Adipocyte (in vitro differentiated cells): ENCODE results near the gene LSG1.

Experiments used
- DNase-seq: peaks from one replicate; pipeline ENCODE4 v3.0.0-alpha.2; 2015; ENCODE audit warnings: low read depth
- H3K27me3 ChIP-seq: replicated peaks from 2 replicates; pipeline ENCODE4 v1.7.0; 2013; ENCODE audit warnings: mild to moderate bottlenecking, low read length, moderate library complexity; ENCODE audit not compliant: control insufficient read depth, insufficient read depth
- H3K36me3 ChIP-seq: 2 replicates; pipeline ENCODE4 v1.7.0; 2013; ENCODE audit warnings: low read length, mild to moderate bottlenecking, moderate library complexity; ENCODE audit not compliant: control insufficient read depth, insufficient read depth, severe bottlenecking
- H3K4me1 ChIP-seq: 2 replicates; pipeline ENCODE4 v1.7.0; 2013; ENCODE audit warnings: mild to moderate bottlenecking, low read length, moderate library complexity; ENCODE audit not compliant: control insufficient read depth, insufficient read depth
- H3K4me3 ChIP-seq: 2 replicates; pipeline ENCODE4 v1.7.0; 2013; ENCODE audit warnings: mild to moderate bottlenecking, low read length, moderate library complexity
- H3K9ac ChIP-seq: 2 replicates; pipeline ENCODE4 v1.7.0; 2013; ENCODE audit warnings: mild to moderate bottlenecking, low read length, moderate library complexity
- H3K9me3 ChIP-seq: 2 replicates; pipeline ENCODE4 v1.7.0; 2013; ENCODE audit warnings: mild to moderate bottlenecking, low read length, moderate library complexity; ENCODE audit not compliant: control insufficient read depth

The LSG1 gene

DNA sequence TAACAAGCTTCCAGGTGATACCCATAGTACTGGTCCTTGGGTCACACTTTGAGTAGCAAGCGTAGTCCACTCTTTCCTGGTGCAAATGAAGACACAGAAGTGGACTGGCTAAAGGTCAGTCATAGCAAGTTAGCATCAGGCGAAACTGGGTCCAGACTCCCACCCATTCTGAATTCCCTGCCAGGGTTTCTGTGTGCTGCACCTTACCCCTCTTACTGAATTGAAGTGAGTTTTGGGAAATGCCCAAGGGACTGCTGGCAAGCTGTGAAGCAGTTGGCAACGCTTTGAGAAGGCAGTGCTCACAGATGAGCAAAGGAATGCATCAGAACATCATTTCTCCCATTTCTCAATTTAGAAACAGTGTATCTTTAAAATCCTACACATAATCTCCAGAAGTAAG lies 1.8 kb upstream of the LSG1 start:
- H3K9ac ChIP-seq = no peak overlapping the region
- DNase-seq = no peak
- no peak overlapping the region for H3K4me3 ChIP-seq
- H3K9me3 ChIP-seq = no peaks in the 10 kb centered on the region
- H3K36me3 ChIP-seq = peaks cover 13% of the 10 kb centered on the region
- peaks cover 39% of the 10 kb centered on the region for H3K4me1 ChIP-seq
- H3K27me3 ChIP-seq = no peaks in the 10 kb centered on the region

DNA sequence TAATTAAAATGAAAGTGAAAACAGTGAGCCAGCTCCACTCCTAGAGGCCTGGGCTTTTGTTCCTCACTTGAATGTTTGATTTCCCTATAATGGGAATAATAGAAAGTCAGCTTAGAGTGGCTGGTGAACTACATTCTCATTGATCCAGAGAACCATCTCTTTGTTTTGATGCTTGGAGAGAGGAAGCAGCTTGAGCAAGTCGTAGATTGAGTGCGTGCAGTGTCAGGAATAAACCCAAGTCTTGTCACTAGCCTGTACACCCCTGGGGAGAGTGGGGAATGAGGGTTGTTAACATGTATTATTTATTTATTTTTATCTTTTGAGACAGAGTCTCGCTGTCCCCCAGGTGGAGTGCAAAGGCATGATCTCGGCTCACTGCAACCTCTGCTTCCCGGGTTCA lies 885 bp upstream of the LSG1 start:
- H3K9ac ChIP-seq = peak overlapping the region; percentile 93
- peak overlapping the region; percentile 92 for H3K4me3 ChIP-seq
- no peaks in the 10 kb centered on the region for H3K27me3 ChIP-seq
- no peak for DNase-seq
- no peaks in the 10 kb centered on the region for H3K9me3 ChIP-seq
- H3K36me3 ChIP-seq = peaks cover 22% of the 10 kb centered on the region
- peaks cover 39% of the 10 kb centered on the region for H3K4me1 ChIP-seq

DNA sequence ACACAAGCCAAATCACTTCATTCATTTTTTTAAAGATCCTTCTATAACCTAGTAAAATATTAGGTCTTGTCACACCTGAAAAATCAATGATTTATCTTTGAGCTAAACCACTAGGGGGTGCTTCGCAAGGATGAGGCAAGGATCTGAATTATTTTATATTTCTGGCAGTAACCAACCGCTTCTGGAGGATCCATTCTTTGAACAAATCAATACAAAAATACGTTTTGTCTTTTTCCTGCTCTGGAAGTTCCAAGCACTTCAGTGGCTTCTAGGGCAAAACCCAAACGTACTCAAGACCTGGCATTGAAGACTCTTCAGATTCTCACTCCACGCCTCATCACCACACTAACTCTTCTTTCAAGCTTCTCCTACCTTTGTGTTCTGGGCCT lies 486 bp downstream of the LSG1 start:
- Histone ChIP-seq H3K9ac (peak overlapping the region; percentile 93), H3K9me3 (no peaks in the 10 kb centered on the region), H3K4me1 (peaks cover 39% of the 10 kb centered on the region), H3K27me3 (no peaks in the 10 kb centered on the region), H3K4me3 (peak overlapping the region; percentile 92), H3K36me3 (peaks cover 26% of the 10 kb centered on the region)
- DNase-seq = peak; percentile 84

DNA sequence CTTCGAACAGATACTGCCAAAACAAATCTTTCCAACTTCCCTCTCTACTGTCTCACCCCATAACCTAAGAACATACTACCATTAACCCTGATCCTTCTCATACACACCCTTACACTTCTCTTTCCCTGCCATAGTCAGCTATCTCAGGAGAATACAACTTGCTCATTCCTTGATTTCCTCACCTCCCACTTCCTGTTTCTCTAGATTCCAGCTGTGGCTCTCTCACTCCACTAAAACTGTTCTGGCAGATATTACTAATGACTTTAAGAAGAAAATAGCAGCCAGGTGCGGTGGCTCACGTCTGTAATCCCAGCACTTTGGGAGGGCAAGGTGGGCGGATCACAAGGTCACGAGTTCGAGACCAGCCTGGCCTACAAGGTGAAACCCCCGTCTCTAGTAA lies 4.6 kb downstream of the LSG1 start:
- H3K4me1 ChIP-seq = peaks cover 14% of the 10 kb centered on the region
- peaks cover 58% of the 10 kb centered on the region for H3K36me3 ChIP-seq
- no peak overlapping the region for H3K4me3 ChIP-seq
- DNase-seq = no peak
- H3K9ac ChIP-seq = no peak overlapping the region
- no peaks in the 10 kb centered on the region for H3K9me3 ChIP-seq
- H3K27me3 ChIP-seq = no peaks in the 10 kb centered on the region

DNA sequence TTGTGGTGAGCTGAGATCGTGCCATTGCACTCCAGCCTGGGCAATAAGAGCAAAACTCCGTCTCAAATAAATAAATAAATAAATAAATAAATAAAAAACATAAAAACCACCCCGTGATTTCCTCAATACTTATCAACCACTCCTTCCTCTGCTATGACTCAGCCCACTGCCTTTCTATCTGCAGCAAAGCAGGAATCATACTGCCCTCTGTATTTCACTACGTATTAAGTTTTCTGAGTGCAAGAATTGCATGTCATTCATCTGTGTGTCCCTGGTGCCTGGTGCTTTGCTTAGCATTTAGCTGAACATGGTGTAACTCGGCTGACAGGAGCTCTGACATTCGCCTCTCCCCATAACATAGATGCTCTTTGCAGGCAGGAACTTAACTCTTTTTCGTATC lies 7.1 kb downstream of the LSG1 start:
- Histone ChIP-seq H3K4me3 (no peak overlapping the region), H3K9ac (no peak overlapping the region), H3K36me3 (peaks cover 73% of the 10 kb centered on the region), H3K9me3 (no peaks in the 10 kb centered on the region), H3K27me3 (no peaks in the 10 kb centered on the region), H3K4me1 (no peaks in the 10 kb centered on the region)
- DNase-seq = no peak

DNA sequence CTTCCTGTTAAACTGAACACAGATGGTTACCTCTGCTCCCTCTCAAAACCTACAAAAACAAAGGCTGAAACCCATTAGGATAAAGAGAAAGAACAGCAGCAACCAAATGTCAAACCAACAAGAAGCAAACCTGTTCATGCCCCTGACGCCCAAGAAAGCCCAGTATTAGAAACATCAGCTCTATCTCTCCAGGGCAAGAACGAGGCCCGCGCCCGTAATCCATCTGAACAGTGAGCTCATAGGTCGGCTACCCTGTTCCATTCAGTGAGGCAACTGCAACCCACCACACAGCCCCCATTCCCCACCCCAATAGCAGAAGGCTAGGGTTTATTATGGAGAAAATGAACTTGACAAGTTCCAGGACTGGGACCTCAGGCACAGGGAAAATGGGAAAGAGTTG lies 10.0 kb downstream of the LSG1 start:
- H3K9ac ChIP-seq = no peak overlapping the region
- peaks cover 82% of the 10 kb centered on the region for H3K36me3 ChIP-seq
- H3K4me1 ChIP-seq = no peaks in the 10 kb centered on the region
- no peaks in the 10 kb centered on the region for H3K27me3 ChIP-seq
- DNase-seq = no peak
- H3K4me3 ChIP-seq = no peak overlapping the region
- H3K9me3 ChIP-seq = no peaks in the 10 kb centered on the region

DNA sequence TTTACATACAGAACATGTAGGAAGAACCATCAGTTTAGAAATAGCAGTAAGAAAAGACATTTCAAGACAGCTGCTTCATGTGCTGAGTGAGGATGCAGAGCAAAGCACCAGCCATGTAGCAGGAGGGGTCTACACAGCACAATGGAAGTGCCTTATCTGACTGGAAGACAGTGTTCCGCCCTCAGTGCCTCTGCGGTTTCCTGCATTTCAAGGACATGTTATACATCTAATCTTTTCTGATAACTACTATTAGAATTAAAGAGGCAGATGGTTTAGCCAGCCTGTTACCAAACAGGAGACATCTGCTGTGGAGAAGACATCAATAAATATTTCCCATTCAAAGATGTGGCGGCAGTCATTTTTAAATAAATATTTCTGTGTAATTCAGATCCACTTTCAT lies 10.6 kb downstream of the LSG1 start:
- peaks cover 77% of the 10 kb centered on the region for H3K36me3 ChIP-seq
- DNase-seq = no peak
- H3K4me3 ChIP-seq = no peak overlapping the region
- H3K27me3 ChIP-seq = no peaks in the 10 kb centered on the region
- H3K9ac ChIP-seq = no peak overlapping the region
- H3K9me3 ChIP-seq = no peaks in the 10 kb centered on the region
- H3K4me1 ChIP-seq = no peaks in the 10 kb centered on the region

DNA sequence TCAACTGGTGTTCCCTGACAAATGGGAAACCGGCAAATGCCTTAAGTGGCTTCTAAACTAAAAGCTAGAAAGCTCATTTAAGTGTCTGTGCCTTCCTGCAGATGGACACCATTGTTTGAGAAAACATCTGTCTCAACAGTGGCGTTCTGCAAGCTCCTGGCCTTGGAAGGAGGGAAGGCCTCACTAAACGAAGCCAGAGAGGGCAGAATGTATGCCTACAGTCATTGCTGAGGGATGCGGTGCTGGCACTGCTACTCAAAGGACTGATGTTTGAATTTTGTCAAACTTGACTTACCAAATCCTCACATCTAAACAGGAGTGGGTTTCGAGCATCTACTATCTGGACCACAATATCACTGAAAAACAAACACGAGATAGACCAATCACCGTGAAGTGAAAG lies 12.2 kb downstream of the LSG1 start:
- H3K27me3 ChIP-seq = no peaks in the 10 kb centered on the region
- no peaks in the 10 kb centered on the region for H3K9me3 ChIP-seq
- no peak overlapping the region for H3K4me3 ChIP-seq
- no peaks in the 10 kb centered on the region for H3K4me1 ChIP-seq
- DNase-seq = no peak
- H3K9ac ChIP-seq = no peak overlapping the region
- peaks cover 69% of the 10 kb centered on the region for H3K36me3 ChIP-seq

DNA sequence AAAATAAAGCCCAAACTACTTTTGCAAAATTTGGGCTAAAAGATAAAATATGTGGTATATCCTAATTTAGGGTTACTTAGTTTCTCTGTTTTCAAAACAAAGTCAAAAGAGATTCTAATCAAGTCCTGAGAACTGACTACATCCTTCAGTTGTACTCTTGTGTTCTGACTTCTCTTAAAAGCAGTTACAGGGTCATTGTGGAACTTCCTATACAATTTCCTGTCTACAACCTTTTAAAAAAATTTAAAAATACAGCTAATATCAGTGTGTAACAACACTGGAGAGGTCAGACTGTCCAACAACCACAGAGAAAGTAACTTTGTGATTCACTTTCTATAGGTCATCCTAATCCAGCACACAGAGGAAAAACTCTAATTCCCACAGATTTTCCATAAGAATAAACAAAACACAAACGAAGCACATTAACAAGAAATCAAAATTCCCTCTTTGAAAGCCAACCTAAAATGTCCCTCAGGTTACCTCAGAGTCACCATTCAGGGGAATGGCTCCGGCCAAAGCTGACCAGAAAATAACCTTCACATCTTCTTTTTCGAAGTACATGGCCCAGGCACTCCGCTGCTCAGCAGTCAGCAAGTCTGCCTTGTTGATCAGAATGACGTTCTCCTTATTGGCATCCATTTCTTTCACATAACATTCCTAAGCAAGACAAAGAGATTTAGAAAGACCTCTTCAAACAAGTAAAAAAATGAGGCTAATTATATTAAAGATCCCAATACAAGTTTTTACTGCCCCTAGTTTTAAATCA lies 13.3 kb downstream of the LSG1 start:
- Histone ChIP-seq H3K4me3 (no peak overlapping the region), H3K36me3 (peaks cover 68% of the 10 kb centered on the region), H3K9ac (no peak overlapping the region), H3K9me3 (no peaks in the 10 kb centered on the region), H3K4me1 (no peaks in the 10 kb centered on the region), H3K27me3 (no peaks in the 10 kb centered on the region)
- DNase-seq = no peak

DNA sequence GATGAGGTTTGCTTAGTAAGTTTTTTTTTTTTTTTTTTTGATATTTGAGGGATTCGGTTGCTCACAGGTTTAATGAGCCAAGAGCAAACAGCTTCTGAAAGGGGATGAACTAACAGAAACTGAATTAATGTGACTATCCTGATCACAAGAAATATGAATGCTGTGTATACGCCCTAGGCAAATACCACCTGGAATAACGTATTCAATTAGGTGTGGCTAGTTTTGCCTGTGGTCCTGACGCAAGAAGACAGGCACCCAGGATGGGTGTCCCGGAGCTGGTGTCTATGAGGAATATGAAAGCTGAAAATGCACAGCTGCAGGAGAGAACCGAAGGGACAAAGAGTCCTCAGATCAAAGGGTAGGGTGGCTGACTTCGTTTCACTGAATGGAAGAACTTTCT lies 14.6 kb downstream of the LSG1 start:
- no peaks in the 10 kb centered on the region for H3K9me3 ChIP-seq
- no peaks in the 10 kb centered on the region for H3K27me3 ChIP-seq
- peaks cover 73% of the 10 kb centered on the region for H3K36me3 ChIP-seq
- no peak overlapping the region for H3K9ac ChIP-seq
- DNase-seq = no peak
- no peaks in the 10 kb centered on the region for H3K4me1 ChIP-seq
- H3K4me3 ChIP-seq = no peak overlapping the region

DNA sequence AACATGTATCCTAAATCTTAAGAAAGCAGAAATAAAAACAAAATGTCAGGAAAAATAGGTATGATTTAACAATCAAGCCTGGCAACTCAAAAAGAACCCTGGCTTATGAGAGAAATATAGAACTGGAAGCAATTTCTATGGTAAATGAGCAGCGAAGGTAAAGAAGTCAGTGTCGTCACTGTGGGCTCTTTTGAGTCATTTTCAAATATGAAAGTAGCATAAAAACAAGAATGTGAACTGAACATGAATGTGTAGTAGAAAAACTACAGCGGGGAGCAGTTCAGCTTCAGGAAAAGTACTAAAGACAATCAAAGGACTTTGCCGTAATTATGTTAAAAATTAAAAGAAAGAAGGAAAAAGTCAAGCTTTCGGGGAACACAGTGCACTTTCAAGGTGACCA lies 17.5 kb downstream of the LSG1 start:
- Histone ChIP-seq H3K4me1 (no peaks in the 10 kb centered on the region), H3K4me3 (no peak overlapping the region), H3K9me3 (no peaks in the 10 kb centered on the region), H3K36me3 (peaks cover 77% of the 10 kb centered on the region), H3K9ac (no peak overlapping the region), H3K27me3 (no peaks in the 10 kb centered on the region)
- DNase-seq = no peak

DNA sequence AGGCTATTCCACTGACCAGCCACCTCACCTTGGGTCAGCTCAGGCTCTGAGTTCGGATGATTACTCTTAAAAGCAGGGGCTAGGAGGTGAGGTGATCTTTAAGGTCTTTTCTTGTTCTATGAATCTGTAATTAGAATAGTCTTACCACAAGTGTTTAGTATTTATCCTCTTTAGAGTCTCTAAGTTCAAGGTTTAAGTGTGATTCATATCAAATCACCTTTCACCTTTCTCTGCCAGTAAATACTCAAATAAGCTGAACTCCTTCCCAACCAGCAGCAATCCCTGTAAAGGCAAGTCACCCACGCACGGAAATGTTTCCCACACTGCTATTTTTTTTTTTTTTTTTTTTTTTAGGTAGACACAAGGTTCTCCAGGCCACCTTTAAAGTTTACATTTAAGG lies 24.2 kb downstream of the LSG1 start:
- peaks cover 3% of the 10 kb centered on the region for H3K4me1 ChIP-seq
- H3K27me3 ChIP-seq = no peaks in the 10 kb centered on the region
- H3K4me3 ChIP-seq = no peak overlapping the region
- no peaks in the 10 kb centered on the region for H3K9me3 ChIP-seq
- peaks cover 89% of the 10 kb centered on the region for H3K36me3 ChIP-seq
- no peak overlapping the region for H3K9ac ChIP-seq
- no peak for DNase-seq
